IMR-90 (cell line): ENCODE measurements around the gene LRRK2. TPM values are rescaled to one million over a fixed set of nuclear protein-coding genes. Genes with fewer than 3 reads are reported as not detected.

Source experiments
- ATAC-seq: fragments of 200-7000 bp; cut with Tn5 transposase; 2 replicates; pipeline ENCODE4 v1.9.1; 2020; ENCODE audit warnings: low read depth, mild to moderate bottlenecking, moderate library complexity
- BruUV-seq: library from RNA; stranded (reverse); fragments of 400-500 nt; replicated peaks from 2 replicates; lab custom pipeline; 2021; lab: Mats Ljungman, UMichigan
- CTCF ChIA-PET: fragments of 300-600 bp; formaldehyde crosslinking; extraction: SDS; loops from one replicate; lab custom pipeline; 2021; ENCODE audit warnings: antibody characterized with exemption; lab: Yijun Ruan, JAX
- POLR2A ChIA-PET: fragments of 300-600 bp; sonication (Branson Sonifier 250); formaldehyde crosslinking; loops from one replicate; lab custom pipeline; 2022; ENCODE audit warnings: antibody characterized with exemption; ENCODE audit not compliant: unreplicated experiment; lab: Charles Lee
- DNase-seq: peaks from one replicate; pipeline ENCODE4 v3.0.0; 2013
- H2AFZ ChIP-seq: replicated peaks from 2 replicates; pipeline ENCODE3; 2013; ENCODE audit warnings: low read length, mild to moderate bottlenecking; ENCODE audit not compliant: poor library complexity
- H2AK5ac ChIP-seq: 2 replicates; pipeline ENCODE4 v1.6.1; 2013; ENCODE audit warnings: low read depth, low read length, inconsistent platforms
- H2AK9ac ChIP-seq: replicated peaks from 2 replicates; pipeline ENCODE3; 2013; ENCODE audit warnings: mild to moderate bottlenecking, low read depth, low read length, moderate library complexity; ENCODE audit not compliant: poor library complexity
- H2BK120ac ChIP-seq: 2 replicates; pipeline ENCODE4 v1.6.1; 2013; ENCODE audit warnings: low read depth, low read length, inconsistent platforms
- H2BK15ac ChIP-seq: 3 replicates; pipeline ENCODE4 v1.6.1; 2013; ENCODE audit warnings: low read depth, low read length, inconsistent platforms
- H2BK20ac ChIP-seq: 2 replicates; pipeline ENCODE4 v1.6.1; 2013; ENCODE audit warnings: low read depth, mild to moderate bottlenecking, inconsistent platforms, low read length, moderate library complexity
- H2BK5ac ChIP-seq: 2 replicates; pipeline ENCODE4 v1.6.1; 2013; ENCODE audit warnings: mild to moderate bottlenecking, low read depth, low read length, inconsistent platforms; ENCODE audit not compliant: poor library complexity, severe bottlenecking
- H3K14ac ChIP-seq: replicated peaks from 2 replicates; pipeline ENCODE4 v1.6.1; 2013; ENCODE audit warnings: low read depth, low read length, inconsistent platforms
- H3K18ac ChIP-seq: 2 replicates; pipeline ENCODE4 v1.6.1; 2013; ENCODE audit warnings: low read depth, low read length, control low read depth
- H3K23ac ChIP-seq: 2 replicates; pipeline ENCODE4 v1.6.1; 2013; ENCODE audit warnings: low read depth, low read length, inconsistent platforms
- H3K27ac ChIP-seq: 2 replicates; pipeline ENCODE4 v1.5.1; 2013; ENCODE audit warnings: mild to moderate bottlenecking, control low read depth, low read length; ENCODE audit not compliant: insufficient read depth
- H3K27me3 ChIP-seq: 2 replicates; pipeline ENCODE4 v1.6.1; 2013; ENCODE audit warnings: low read length; ENCODE audit not compliant: control insufficient read depth, insufficient read depth
- H3K36me3 ChIP-seq: 2 replicates; pipeline ENCODE4 v1.6.1; 2013; ENCODE audit warnings: low read length, mixed read lengths; ENCODE audit not compliant: control insufficient read depth, insufficient read depth
- H3K4ac ChIP-seq: 2 replicates; pipeline ENCODE4 v1.6.1; 2013; ENCODE audit warnings: low read depth, low read length, inconsistent platforms
- H3K4me1 ChIP-seq: 2 replicates; pipeline ENCODE4 v1.6.1; 2013; ENCODE audit warnings: low read length, mixed read lengths; ENCODE audit not compliant: control insufficient read depth, insufficient read depth
- H3K4me2 ChIP-seq: 2 replicates; pipeline ENCODE4 v1.6.1; 2013; ENCODE audit warnings: low read depth, mild to moderate bottlenecking, control low read depth, low read length, moderate library complexity
- H3K4me3 ChIP-seq: 2 replicates; pipeline ENCODE4 v1.5.1; 2013; ENCODE audit warnings: low read depth, mild to moderate bottlenecking, control low read depth, low read length, moderate library complexity; ENCODE audit not compliant: insufficient read depth
- H3K56ac ChIP-seq: 2 replicates; pipeline ENCODE4 v1.6.1; 2013; ENCODE audit warnings: low read length, inconsistent platforms; ENCODE audit not compliant: insufficient read depth; ENCODE audit errors: extremely low read depth
- H3K79me1 ChIP-seq, 2 experiments: 2 replicates each; pipeline ENCODE4 v1.6.1; 2013; ENCODE audit warnings: low read length in 2 of 2, inconsistent platforms in 1 of 2, low read depth in 1 of 2
- H3K9ac ChIP-seq: 2 replicates; pipeline ENCODE4 v1.6.1; 2013; ENCODE audit warnings: low read depth, low read length, control low read depth
- H3K9me1 ChIP-seq: 2 replicates; pipeline ENCODE4 v1.6.1; 2013; ENCODE audit warnings: low read length, inconsistent platforms; ENCODE audit not compliant: insufficient read depth
- H3K9me3 ChIP-seq: 2 replicates; pipeline ENCODE4 v1.6.1; 2013; ENCODE audit warnings: low read length; ENCODE audit not compliant: control insufficient read depth, insufficient read depth
- H4K20me1 ChIP-seq: 2 replicates; pipeline ENCODE4 v1.6.1; 2013; ENCODE audit warnings: low read length, inconsistent platforms; ENCODE audit not compliant: insufficient read depth
- H4K5ac ChIP-seq: 2 replicates; pipeline ENCODE4 v1.6.1; 2013; ENCODE audit warnings: mild to moderate bottlenecking, low read depth, low read length, control low read depth
- H4K8ac ChIP-seq, 2 experiments: 2 replicates each; pipeline ENCODE4 v1.6.1; 2013; ENCODE audit warnings: low read depth in 2 of 2, low read length in 2 of 2, control low read depth in 1 of 2, inconsistent platforms in 1 of 2
- H4K91ac ChIP-seq: 2 replicates; pipeline ENCODE4 v1.6.1; 2013; ENCODE audit warnings: low read depth, low read length, inconsistent platforms; ENCODE audit not compliant: insufficient read depth
- CHD1 ChIP-seq: IDR thresholded peaks from 2 replicates; pipeline ENCODE4 v1.6.1; 2012; ENCODE audit warnings: low read depth, low read length, improper control_type of control experiment
- CTCF ChIP-seq: conservative IDR thresholded peaks from 2 replicates; pipeline ENCODE4 v1.5.1; 2012; ENCODE audit warnings: mild to moderate bottlenecking, low read depth, low read length, improper control_type of control experiment
- ELK1 ChIP-seq: fragments of 150-350 bp; IDR thresholded peaks from 2 replicates; pipeline ENCODE4 v1.6.1; 2016; ENCODE audit warnings: low read depth, mild to moderate bottlenecking, low read length, moderate library complexity, borderline replicate concordance
- FOS ChIP-seq: fragments of 150-350 bp; IDR thresholded peaks from 2 replicates; pipeline ENCODE4 v1.6.1; 2016; ENCODE audit warnings: low read depth, low read length
- MAFK ChIP-seq: IDR thresholded peaks from 2 replicates; pipeline ENCODE4 v1.6.1; 2012; ENCODE audit warnings: low read depth, low read length, improper control_type of control experiment
- MXI1 ChIP-seq: IDR thresholded peaks from 2 replicates; pipeline ENCODE4 v1.6.1; 2012; ENCODE audit warnings: low read depth, mild to moderate bottlenecking, low read length, moderate library complexity, borderline replicate concordance
- NFE2L2 ChIP-seq: fragments of 150-350 bp; IDR thresholded peaks from 2 replicates; pipeline ENCODE4 v1.6.1; 2016; ENCODE audit warnings: low read depth, mild to moderate bottlenecking, low read length
- POLR2A ChIP-seq: IDR thresholded peaks from 2 replicates; pipeline ENCODE4 v1.6.1; 2012; ENCODE audit warnings: mild to moderate bottlenecking, low read depth, low read length
- RAD21 ChIP-seq: IDR thresholded peaks from 2 replicates; pipeline ENCODE4 v1.6.1; 2012; ENCODE audit warnings: low read length, improper control_type of control experiment
- RCOR1 ChIP-seq: IDR thresholded peaks from 2 replicates; pipeline ENCODE4 v1.6.1; 2012; ENCODE audit warnings: mild to moderate bottlenecking, low read length, improper control_type of control experiment; ENCODE audit not compliant: insufficient replicate concordance
- RFX5 ChIP-seq: IDR thresholded peaks from 2 replicates; pipeline ENCODE4 v1.8.0; 2012; ENCODE audit warnings: low read depth, mild to moderate bottlenecking, low read length, moderate library complexity
- SMC3 ChIP-seq: fragments of 150-350 bp; IDR thresholded peaks from 2 replicates; pipeline ENCODE4 v1.6.1; 2016; ENCODE audit warnings: low read depth, mild to moderate bottlenecking, antibody characterized with exemption, low read length, moderate library complexity
- USF2 ChIP-seq: fragments of 150-350 bp; IDR thresholded peaks from 2 replicates; pipeline ENCODE4 v1.6.1; 2017; ENCODE audit warnings: mild to moderate bottlenecking, antibody characterized with exemption, low read length, low read depth
- WGBS, 2 experiments: methylation state at CpG; one replicate each; pipeline versions ENCODE4 v1.1.5 to v1.1.7; 2013; ENCODE audit warnings: missing lambda C conversion rate in 2 of 2; ENCODE audit not compliant: insufficient read length in 1 of 2; ENCODE audit errors: extremely low coverage in 2 of 2; 5-methylcytosine and 5-hydroxymethylcytosine counted together
- dilution Hi-C: fragments of 300-500 bp; cut with HindIII; formaldehyde crosslinking; loops from one replicate; pipeline ENCODE4 v1.14.3; 2018; ENCODE audit warnings: low sequenced_read_pairs; ENCODE audit not compliant: unreplicated experiment
- in situ Hi-C: fragments of 300-500 bp; cut with MboI; formaldehyde crosslinking; loops from 3 replicates; pipeline ENCODE4 v1.14.3; 2019; ENCODE audit warnings: low sequenced_read_pairs, inconsistent platforms, mixed read lengths
- intact Hi-C: fragments of 100-400 bp; cut with micrococcal nuclease; formaldehyde crosslinking; loops from 2 replicates; pipeline ENCODE4 v1.10.0; 2022
- polyA plus RNA-seq, 3 experiments: library from polyadenylated mRNA; depleted of rRNA; stranded (reverse); fragments of >200 nt; gene quantifications; 2 replicates each; pipeline ENCODE4 v1.2.3, GENCODE V29; 2012; ENCODE audit warnings: low replicate concordance in 1 of 3
- total RNA-seq: library from RNA; depleted of rRNA; stranded (reverse); fragments of >200 nt; gene quantifications from 2 replicates; pipeline ENCODE4 v1.2.3, GENCODE V29; 2012

The LRRK2 gene
- total and polyA plus RNA-seq, 2 of the 4 experiments (the other 2 are of a cell fraction): 0.17 to 0.54 TPM

DNA sequence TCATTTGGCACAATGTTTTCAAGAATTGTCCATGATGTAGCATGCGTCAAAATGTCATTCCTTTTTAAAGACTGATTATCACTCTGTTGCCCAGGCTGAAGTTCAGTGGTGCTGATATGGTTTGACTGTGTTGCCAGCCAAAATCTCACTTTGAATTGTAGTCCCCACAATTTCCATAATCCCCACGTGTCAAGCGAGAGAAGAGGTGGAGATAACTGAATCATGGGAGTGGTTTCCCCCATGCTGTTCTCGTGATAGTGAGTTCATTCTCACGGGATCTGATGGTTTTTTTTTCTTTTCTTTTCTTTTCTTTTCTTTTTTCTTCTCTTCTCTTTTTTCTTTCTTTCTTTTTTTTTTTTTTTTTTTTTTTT, 21.8 kb upstream of the LRRK2 start:
- no peaks in the 10 kb centered on the region for H3K9me3 ChIP-seq
- ATAC-seq: no peak
- no peaks in the 10 kb centered on the region for H3K79me1 ChIP-seq
- H3K14ac ChIP-seq: no peak overlapping the region
- H3K4me2 ChIP-seq: no peak overlapping the region
- H3K23ac ChIP-seq: no peak overlapping the region
- H3K4me3 ChIP-seq: no peak overlapping the region
- in situ Hi-C loops: no loop called here
- no peak overlapping the region for H2AK9ac ChIP-seq
- no peaks in the 10 kb centered on the region for H3K27me3 ChIP-seq
- no peak overlapping the region for H4K5ac ChIP-seq
- no peak overlapping the region for H2BK15ac ChIP-seq
- no peak overlapping the region for H3K4ac ChIP-seq
- no peak for DNase-seq
- no peak overlapping the region for H3K56ac ChIP-seq
- CTCF ChIA-PET: no interaction called here
- no peak for TF ChIP-seq FOS
- TF ChIP-seq ELK1: no peak
- TF ChIP-seq RFX5: no peak
- no peak for TF ChIP-seq SMC3
- TF ChIP-seq POLR2A: no peak
- no peak for TF ChIP-seq MXI1
- no peak for TF ChIP-seq CHD1
- TF ChIP-seq RAD21: no peak
- no peak for TF ChIP-seq NFE2L2
- no peak for TF ChIP-seq CTCF
- TF ChIP-seq RCOR1: no peak
- no peak for TF ChIP-seq USF2
- no peak for TF ChIP-seq MAFK
- no peak overlapping the region for H2BK5ac ChIP-seq
- POLR2A ChIA-PET: no interaction called here
- no peaks in the 10 kb centered on the region for H4K20me1 ChIP-seq
- H2BK120ac ChIP-seq: no peak overlapping the region
- H3K27ac ChIP-seq: no peak overlapping the region
- H4K91ac ChIP-seq: no peak overlapping the region
- no peaks in the 10 kb centered on the region for H3K4me1 ChIP-seq
- no peaks in the 10 kb centered on the region for H3K9me1 ChIP-seq
- H3K36me3 ChIP-seq: no peaks in the 10 kb centered on the region
- no peak overlapping the region for H2AK5ac ChIP-seq
- no peak overlapping the region for H3K9ac ChIP-seq
- no peak overlapping the region for H2AFZ ChIP-seq
- dilution Hi-C loops: no loop called here
- no peak overlapping the region for H3K18ac ChIP-seq
- no peak overlapping the region for H4K8ac ChIP-seq
- WGBS, 2 experiments: no CpG with 5 or more reads among the region's 5 CpGs
- no TSS peak for BruUV-seq
- no peak overlapping the region for H2BK20ac ChIP-seq
- intact Hi-C loops: no loop called here
